ENCODE measurements around the gene SPATA24. TPM values are rescaled to one million over a fixed set of nuclear protein-coding genes. Genes with fewer than 3 reads are reported as not detected.

The SPATA24 gene
- polyA plus RNA-seq, 1 donor = 11.3 TPM

GRCh38 chr5:139418793-139419192 is 14.9 kb upstream of the SPATA24 start:
- H3K9me3 ChIP-seq (ENCODE audit: control insufficient read depth, low read depth, low read length) = no peaks in the 10 kb centered on the region
- peak overlapping the region; percentile 79 for H3K27ac ChIP-seq (ENCODE audit: low read length)
- H3K27me3 ChIP-seq (ENCODE audit: control insufficient read depth, insufficient read depth, low read length) = no peaks in the 10 kb centered on the region
- WGBS (ENCODE audit: insufficient coverage, low lambda C conversion rate) = no CpG with 5 or more reads among the region's 1 CpG
- peaks cover 13% of the 10 kb centered on the region for H3K36me3 ChIP-seq (ENCODE audit: control insufficient read depth, insufficient read depth, low read length)
- H3K4me1 ChIP-seq (ENCODE audit: control insufficient read depth, insufficient read depth, low read length) = peaks cover 24% of the 10 kb centered on the region
- no peak overlapping the region for H3K4me3 ChIP-seq (ENCODE audit: low read length)
- peak in 1 of 2 donors; percentile 30 for DNase-seq

DNA sequence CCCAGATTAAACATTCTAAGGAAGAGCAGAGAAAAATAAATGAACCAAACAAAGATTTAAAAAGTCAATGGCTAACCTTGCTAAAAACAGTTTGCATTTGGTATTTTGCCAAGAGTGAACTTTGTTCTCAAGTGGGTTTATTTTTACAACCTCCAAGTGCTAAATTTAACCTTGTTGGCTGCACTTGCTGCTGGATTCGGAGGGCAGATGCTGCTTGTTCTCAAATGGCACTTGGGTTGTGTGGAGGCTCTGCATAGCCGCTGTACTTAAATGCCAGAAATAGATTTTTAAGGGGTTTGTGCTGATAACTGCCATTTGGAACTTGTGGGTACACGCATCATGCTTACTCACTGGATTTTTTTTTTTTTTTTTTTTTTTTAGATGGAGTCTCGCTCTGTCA is 13.3 kb upstream of the SPATA24 start:
- Histone ChIP-seq H3K36me3 (ENCODE audit: control insufficient read depth, insufficient read depth, low read length) (peaks cover 13% of the 10 kb centered on the region), H3K27me3 (ENCODE audit: control insufficient read depth, insufficient read depth, low read length) (no peaks in the 10 kb centered on the region), H3K4me3 (ENCODE audit: low read length) (no peak overlapping the region), H3K9me3 (ENCODE audit: control insufficient read depth, low read depth, low read length) (no peaks in the 10 kb centered on the region), H3K4me1 (ENCODE audit: control insufficient read depth, insufficient read depth, low read length) (peaks cover 24% of the 10 kb centered on the region), H3K27ac (ENCODE audit: low read length) (no peak overlapping the region)
- WGBS (ENCODE audit: insufficient coverage, low lambda C conversion rate) = no CpG with 5 or more reads among the region's 4 CpGs
- DNase-seq = peak in 1 of 2 donors; percentile 34

GRCh38 chr5:139416651-139417050 is 12.8 kb upstream of the SPATA24 start:
- no peak for DNase-seq
- WGBS (ENCODE audit: insufficient coverage, low lambda C conversion rate) = no CpG with 5 or more reads among the region's 9 CpGs
- H3K36me3 ChIP-seq (ENCODE audit: control insufficient read depth, insufficient read depth, low read length) = peaks cover 13% of the 10 kb centered on the region

GRCh38 chr5:139415869-139416268 is 12.0 kb upstream of the SPATA24 start:
- H3K27ac ChIP-seq (ENCODE audit: low read length) = no peak overlapping the region
- peaks cover 24% of the 10 kb centered on the region for H3K4me1 ChIP-seq (ENCODE audit: control insufficient read depth, insufficient read depth, low read length)
- DNase-seq = no peak
- peaks cover 13% of the 10 kb centered on the region for H3K36me3 ChIP-seq (ENCODE audit: control insufficient read depth, insufficient read depth, low read length)
- no peaks in the 10 kb centered on the region for H3K27me3 ChIP-seq (ENCODE audit: control insufficient read depth, insufficient read depth, low read length)
- no peaks in the 10 kb centered on the region for H3K9me3 ChIP-seq (ENCODE audit: control insufficient read depth, low read depth, low read length)
- no peak overlapping the region for H3K4me3 ChIP-seq (ENCODE audit: low read length)

More at GRCh38 chr5:139416651-139417050, 12.8 kb upstream of the SPATA24 start:
- Histone ChIP-seq H3K4me3 (ENCODE audit: low read length) (no peak overlapping the region), H3K27me3 (ENCODE audit: control insufficient read depth, insufficient read depth, low read length) (no peaks in the 10 kb centered on the region), H3K9me3 (ENCODE audit: control insufficient read depth, low read depth, low read length) (no peaks in the 10 kb centered on the region), H3K4me1 (ENCODE audit: control insufficient read depth, insufficient read depth, low read length) (peaks cover 24% of the 10 kb centered on the region), H3K27ac (ENCODE audit: low read length) (no peak overlapping the region)

GRCh38 chr5:139415221-139415861 is 11.5 kb upstream of the SPATA24 start:
- no peak for DNase-seq
- Histone ChIP-seq H3K27ac (ENCODE audit: low read length) (no peak overlapping the region), H3K4me1 (ENCODE audit: control insufficient read depth, insufficient read depth, low read length) (peaks cover 24% of the 10 kb centered on the region), H3K9me3 (ENCODE audit: control insufficient read depth, low read depth, low read length) (no peaks in the 10 kb centered on the region), H3K36me3 (ENCODE audit: control insufficient read depth, insufficient read depth, low read length) (peaks cover 13% of the 10 kb centered on the region), H3K27me3 (ENCODE audit: control insufficient read depth, insufficient read depth, low read length) (no peaks in the 10 kb centered on the region), H3K4me3 (ENCODE audit: low read length) (no peak overlapping the region)
- WGBS (ENCODE audit: insufficient coverage, low lambda C conversion rate) = 100% methylated on average over 1 of the region's 8 CpGs

DNA sequence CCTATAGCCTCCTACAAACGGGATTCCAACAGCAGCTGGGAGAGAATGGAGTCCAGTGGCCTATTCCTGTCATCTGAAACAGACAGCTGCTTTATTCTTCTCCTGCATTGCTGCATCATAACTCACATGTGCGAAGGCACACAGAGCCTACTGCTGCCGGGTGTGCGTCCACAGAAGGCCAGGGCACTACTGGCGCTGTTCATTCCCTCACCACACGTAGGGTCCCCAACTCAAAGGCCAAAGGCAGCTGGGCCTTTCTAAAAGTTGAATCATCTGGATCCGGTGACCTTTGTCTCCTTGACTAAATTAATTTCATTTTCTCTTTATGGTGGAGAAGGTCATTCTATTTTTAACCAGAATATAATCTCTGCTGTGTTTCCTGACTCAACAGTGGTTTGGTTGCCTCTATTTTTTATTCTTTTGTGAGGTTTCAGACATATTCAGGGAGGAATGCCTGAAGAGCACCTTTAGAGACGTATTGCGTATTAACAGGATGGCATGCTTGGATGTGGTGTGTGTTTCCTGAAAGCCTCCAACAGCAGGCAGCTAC is 10.8 kb upstream of the SPATA24 start:
- Histone ChIP-seq H3K27ac (ENCODE audit: low read length) (no peak overlapping the region), H3K27me3 (ENCODE audit: control insufficient read depth, insufficient read depth, low read length) (no peaks in the 10 kb centered on the region), H3K36me3 (ENCODE audit: control insufficient read depth, insufficient read depth, low read length) (peaks cover 13% of the 10 kb centered on the region), H3K4me1 (ENCODE audit: control insufficient read depth, insufficient read depth, low read length) (peaks cover 20% of the 10 kb centered on the region), H3K9me3 (ENCODE audit: control insufficient read depth, low read depth, low read length) (no peaks in the 10 kb centered on the region), H3K4me3 (ENCODE audit: low read length) (no peak overlapping the region)
- no CpG with 5 or more reads among the region's 9 CpGs for WGBS (ENCODE audit: insufficient coverage, low lambda C conversion rate)
- peak in 1 of 2 donors; percentile 67 for DNase-seq

GRCh38 chr5:139413963-139414362 is 10.1 kb upstream of the SPATA24 start:
- Histone ChIP-seq H3K27ac (ENCODE audit: low read length) (no peak overlapping the region), H3K27me3 (ENCODE audit: control insufficient read depth, insufficient read depth, low read length) (no peaks in the 10 kb centered on the region), H3K4me3 (ENCODE audit: low read length) (no peak overlapping the region), H3K4me1 (ENCODE audit: control insufficient read depth, insufficient read depth, low read length) (peaks cover 15% of the 10 kb centered on the region), H3K36me3 (ENCODE audit: control insufficient read depth, insufficient read depth, low read length) (peaks cover 9% of the 10 kb centered on the region), H3K9me3 (ENCODE audit: control insufficient read depth, low read depth, low read length) (no peaks in the 10 kb centered on the region)
- no peak for DNase-seq
- WGBS (ENCODE audit: insufficient coverage, low lambda C conversion rate) = 92% methylated on average over 2 of the region's 6 CpGs

- H3K4me1 ChIP-seq (ENCODE audit: control insufficient read depth, insufficient read depth, low read length) = peaks cover 8% of the 10 kb centered on the region
- no peak for DNase-seq
- no peaks in the 10 kb centered on the region for H3K9me3 ChIP-seq (ENCODE audit: control insufficient read depth, low read depth, low read length)
- H3K36me3 ChIP-seq (ENCODE audit: control insufficient read depth, insufficient read depth, low read length) = peaks cover 6% of the 10 kb centered on the region
- no CpG with 5 or more reads among the region's 6 CpGs for WGBS (ENCODE audit: insufficient coverage, low lambda C conversion rate)
- H3K4me3 ChIP-seq (ENCODE audit: low read length) = no peak overlapping the region
- H3K27me3 ChIP-seq (ENCODE audit: control insufficient read depth, insufficient read depth, low read length) = no peaks in the 10 kb centered on the region
- H3K27ac ChIP-seq (ENCODE audit: low read length) = no peak overlapping the region
Observed at GRCh38 chr5:139413153-139413552, 9.3 kb upstream of the SPATA24 start.

DNA sequence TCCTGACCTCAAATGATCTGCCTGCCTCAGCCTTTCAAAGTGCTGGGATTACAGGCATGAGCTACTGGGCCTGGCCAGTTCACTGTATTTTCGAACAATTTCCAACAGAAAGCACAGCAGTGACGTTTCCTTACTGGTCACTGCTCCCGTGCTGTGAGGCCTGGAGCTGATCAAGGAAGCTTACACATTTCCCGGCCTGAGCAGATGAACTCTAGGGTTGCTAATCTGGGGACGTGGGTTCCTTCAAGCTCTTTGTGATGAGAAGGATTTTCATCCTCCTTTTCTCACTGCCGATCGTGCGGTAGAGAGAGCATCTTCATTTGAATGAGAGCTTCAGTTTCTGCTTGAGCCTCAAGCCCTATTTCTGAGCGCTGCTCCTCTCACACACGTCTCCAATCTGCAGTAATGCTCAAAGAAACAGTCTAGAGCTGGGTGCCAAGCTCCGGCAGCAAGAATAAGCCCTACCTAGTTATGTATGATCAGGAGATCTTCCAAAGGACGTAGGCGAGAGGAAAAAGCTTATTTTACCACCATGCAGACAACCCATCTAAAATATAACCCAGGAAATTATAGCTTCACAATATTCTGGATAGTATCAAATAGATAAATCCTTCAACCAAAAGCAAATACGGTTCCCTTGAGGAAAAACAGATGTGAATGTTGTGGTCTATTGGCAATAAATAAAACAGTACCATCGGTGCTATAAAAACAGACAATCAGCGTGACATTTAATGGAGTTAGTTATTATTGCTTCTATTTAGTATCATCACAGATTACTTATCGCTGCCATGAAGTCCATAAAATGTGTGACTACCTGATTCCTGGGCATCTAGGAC is 7.3 kb upstream of the SPATA24 start:
- WGBS (ENCODE audit: insufficient coverage, low lambda C conversion rate) = 95% methylated on average over 4 of the region's 17 CpGs
- Histone ChIP-seq H3K27ac (ENCODE audit: low read length) (no peak overlapping the region), H3K36me3 (ENCODE audit: control insufficient read depth, insufficient read depth, low read length) (peaks cover 2% of the 10 kb centered on the region), H3K4me1 (ENCODE audit: control insufficient read depth, insufficient read depth, low read length) (no peaks in the 10 kb centered on the region), H3K4me3 (ENCODE audit: low read length) (no peak overlapping the region), H3K9me3 (ENCODE audit: control insufficient read depth, low read depth, low read length) (no peaks in the 10 kb centered on the region), H3K27me3 (ENCODE audit: control insufficient read depth, insufficient read depth, low read length) (no peaks in the 10 kb centered on the region)
- no peak for DNase-seq

DNA sequence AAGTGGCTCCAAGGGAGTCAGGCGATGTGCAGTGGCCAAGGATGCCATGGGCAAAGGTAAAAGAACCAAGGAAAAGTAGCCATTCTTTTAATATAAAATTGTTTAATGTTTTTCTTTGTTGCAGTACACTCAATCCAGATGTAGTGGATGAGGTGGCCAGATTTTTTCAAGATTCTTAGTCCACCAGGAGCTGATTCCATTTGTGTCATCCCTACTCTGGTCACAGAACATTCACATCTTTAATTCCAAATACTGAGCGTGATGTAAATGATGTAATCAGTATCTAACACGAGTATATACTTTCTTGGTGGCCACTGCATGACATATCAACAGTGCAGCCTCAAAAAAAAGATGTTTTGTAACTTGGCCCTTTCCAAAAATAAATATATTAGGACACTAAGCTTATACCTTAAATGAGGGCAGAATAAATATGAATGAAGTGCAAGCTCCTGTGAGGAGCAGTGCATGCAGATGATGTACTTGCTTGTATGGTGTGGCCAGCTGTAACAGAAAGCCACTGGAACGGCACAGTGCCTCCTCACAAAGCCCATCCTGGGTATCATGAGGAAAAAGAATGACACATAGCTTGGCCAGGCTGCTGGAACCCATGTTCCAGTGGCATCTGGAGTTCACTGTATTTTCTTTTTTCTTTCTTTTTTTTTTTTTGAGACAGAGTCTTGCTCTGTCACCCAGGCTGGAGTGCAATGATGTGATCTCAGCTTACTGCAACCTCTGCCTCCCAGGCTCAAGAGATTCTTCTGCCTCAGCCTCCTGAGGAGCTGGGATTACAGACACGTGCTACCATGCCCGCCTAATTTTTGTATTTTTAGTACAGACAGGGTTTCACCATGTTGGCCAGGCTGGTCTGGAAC is 6.5 kb upstream of the SPATA24 start:
- no peak overlapping the region for H3K27ac ChIP-seq (ENCODE audit: low read length)
- H3K4me3 ChIP-seq (ENCODE audit: low read length) = no peak overlapping the region
- DNase-seq = no peak
- no peaks in the 10 kb centered on the region for H3K27me3 ChIP-seq (ENCODE audit: control insufficient read depth, insufficient read depth, low read length)
- peaks cover 2% of the 10 kb centered on the region for H3K36me3 ChIP-seq (ENCODE audit: control insufficient read depth, insufficient read depth, low read length)
- H3K9me3 ChIP-seq (ENCODE audit: control insufficient read depth, low read depth, low read length) = no peaks in the 10 kb centered on the region
- WGBS (ENCODE audit: insufficient coverage, low lambda C conversion rate) = 100% methylated on average over 1 of the region's 6 CpGs
- H3K4me1 ChIP-seq (ENCODE audit: control insufficient read depth, insufficient read depth, low read length) = no peaks in the 10 kb centered on the region
